HEK293 (cell line): Measurements from ENCODE around the gene BCAP31.

Source experiments
- ZFP37 ChIP-seq: fragments of 450-650 bp; formaldehyde crosslinking; IDR thresholded peaks from 2 replicates; pipeline ENCODE4 v1.5.1; 2016; ENCODE audit warnings: missing biosample characterization, missing genetic modification characterization
- ZNF112 ChIP-seq: fragments of 450-650 bp; formaldehyde crosslinking; IDR thresholded peaks from 2 replicates; pipeline ENCODE4 v1.5.0; 2017; ENCODE audit warnings: missing biosample characterization, missing genetic modification characterization
- ZNF133 ChIP-seq: fragments of 450-650 bp; formaldehyde crosslinking; IDR thresholded peaks from 2 replicates; pipeline ENCODE4 v1.5.1; 2016; ENCODE audit warnings: missing biosample characterization, missing genetic modification characterization
- ZNF148 ChIP-seq: fragments of 450-650 bp; formaldehyde crosslinking; IDR thresholded peaks from 2 replicates; pipeline ENCODE4 v1.5.0; 2017; ENCODE audit warnings: missing biosample characterization, missing genetic modification characterization, borderline replicate concordance
- ZNF239 ChIP-seq: fragments of 450-650 bp; formaldehyde crosslinking; IDR thresholded peaks from 2 replicates; pipeline ENCODE4 v1.5.1; 2016; ENCODE audit warnings: missing biosample characterization, missing genetic modification characterization
- ZNF391 ChIP-seq: fragments of 450-650 bp; formaldehyde crosslinking; IDR thresholded peaks from 2 replicates; pipeline ENCODE4 v1.5.1; 2016; ENCODE audit warnings: low read depth, missing biosample characterization, missing genetic modification characterization, borderline replicate concordance

GRCh38 chrX:153731845-153732215, 7.6 kb upstream of the BCAP31 start:
- TF ChIP-seq ZNF148 (tag by site-specific recombination): no peak
- TF ChIP-seq ZNF239 (tag by site-specific recombination): no peak
- no peak for TF ChIP-seq ZNF391 (tag by site-specific recombination)
- no peak for TF ChIP-seq ZFP37 (tag by site-specific recombination)
- TF ChIP-seq ZNF133 (tag by site-specific recombination): no peak
- no peak for TF ChIP-seq ZNF112 (tag by site-specific recombination)
